Stimulated activated CD4-positive, alpha-beta T cell treated with anti-CD3 and anti-CD28 coated beads, Interleukin-12 subunit alpha, Interleukin-12 subunit beta, amount 100 ng/mL, for 48 hours (primary cell): ENCODE data around the gene ZSCAN16.

Experiments
- DNase-seq, 3 donors: peaks; one replicate each; pipeline ENCODE4 v3.0.0-alpha.2; 2020; ENCODE audit warnings: low read depth in 2 of 3, low spot score in 1 of 3

The ZSCAN16 gene

GRCh38 chr6:28167926-28168325, 43.5 kb downstream of the ZSCAN16 start:
- no peak for DNase-seq

GRCh38 chr6:28171271-28171670, 46.9 kb downstream of the ZSCAN16 start:
- no peak for DNase-seq

- no peak for DNase-seq
These were observed 47.6 kb downstream of the ZSCAN16 start for GRCh38 chr6:28172006-28172405.

- DNase-seq = no peak
These were observed 52.0 kb downstream of the ZSCAN16 start for GRCh38 chr6:28176373-28176772.
